SK-N-SH (cell line): Measurements from ENCODE around the gene RABGAP1L. TPM values are rescaled to one million over a fixed set of nuclear protein-coding genes. Genes with fewer than 3 reads are reported as not detected.
"Not testable (repeated sequence)": the region's sequence is repeated elsewhere in the genome, so short reads cannot be mapped to it uniquely, and the experiment has no call there.

Source experiments
- CTCF ChIA-PET: fragments of 300-600, 350-600 bp; formaldehyde crosslinking; extraction: SDS; loops from one replicate; lab custom pipeline; 2021; lab: Yijun Ruan, JAX
- POLR2A ChIA-PET: fragments of 350-600 bp; sonication (Branson Sonifier 250); formaldehyde crosslinking; extraction: SDS; loops from one replicate; lab custom pipeline; 2020; ENCODE audit warnings: antibody characterized with exemption, inconsistent platforms; lab: Yijun Ruan, JAX
- DNase-seq: peaks from one replicate; pipeline ENCODE4 v3.0.0; 2012
- H2AFZ ChIP-seq: fragments of 200-600 bp; sonication (generic); 2 replicates; pipeline ENCODE4 v1.8.1; 2016; ENCODE audit warnings: antibody characterized with exemption, mild to moderate bottlenecking, low read depth
- H3F3A ChIP-seq: fragments of 200-600 bp; sonication (generic); replicated peaks from 2 replicates; pipeline ENCODE3; 2016; ENCODE audit warnings: antibody characterized with exemption, mild to moderate bottlenecking; ENCODE audit not compliant: insufficient read depth
- H3K27ac ChIP-seq, 2 experiments: fragments of 200-500 bp in 1 of 2; fragments of 200-600 bp in 1 of 2; sonication (Bioruptor generic) in 1 of 2; sonication (generic), shearing (Covaris generic) in 1 of 2; 2 replicates each; pipeline versions ENCODE4 v1.5.1 to v1.6.1; 2014 to 2016; ENCODE audit warnings: low read depth in 2 of 2, inconsistent platforms in 1 of 2, low read length in 1 of 2, mild to moderate bottlenecking in 1 of 2, mixed read lengths in 1 of 2
- H3K27me3 ChIP-seq: fragments of 200-600 bp; sonication (generic), shearing (Covaris generic); 2 replicates; pipeline ENCODE4 v1.6.1; 2016; ENCODE audit warnings: mixed run types; ENCODE audit not compliant: insufficient read depth
- H3K36me3 ChIP-seq, 2 experiments: fragments of 200-500 bp in 1 of 2; fragments of 200-600 bp in 1 of 2; sonication (Bioruptor generic) in 1 of 2; sonication (generic) in 1 of 2; replicated peaks in 1 of 2; 2 replicates each; pipeline versions ENCODE3 to v1.5.1; 2014 to 2016; ENCODE audit warnings: low read length in 1 of 2, mild to moderate bottlenecking in 1 of 2; ENCODE audit not compliant: insufficient read depth in 2 of 2, control insufficient read depth in 1 of 2
- H3K4me1 ChIP-seq, 2 experiments: fragments of 200-500 bp in 1 of 2; fragments of 200-600 bp in 1 of 2; sonication (Bioruptor generic) in 1 of 2; sonication (generic), shearing (Covaris generic) in 1 of 2; 2 replicates each; pipeline versions ENCODE4 v1.5.1 to v1.6.1; 2014 to 2016; ENCODE audit warnings: low read depth in 1 of 2, low read length in 1 of 2, mixed run types in 1 of 2; ENCODE audit not compliant: insufficient read depth in 2 of 2, control insufficient read depth in 1 of 2
- H3K4me2 ChIP-seq: fragments of 200-600 bp; sonication (generic), shearing (Covaris generic); 2 replicates; pipeline ENCODE4 v1.6.1; 2017; ENCODE audit warnings: mixed run types
- H3K4me3 ChIP-seq, 2 experiments: fragments of 200-500 bp in 1 of 2; fragments of 200-600 bp in 1 of 2; sonication (Bioruptor generic) in 1 of 2; sonication (generic), shearing (Covaris generic) in 1 of 2; 2 replicates each; pipeline versions ENCODE4 v1.5.1 to v1.8.1; 2014 to 2016; ENCODE audit warnings: low read depth in 2 of 2, inconsistent platforms in 1 of 2, low read length in 1 of 2, mild to moderate bottlenecking in 1 of 2, mixed read lengths in 1 of 2, moderate library complexity in 1 of 2
- H3K79me2 ChIP-seq: fragments of 200-600 bp; sonication (generic); 2 replicates; pipeline ENCODE4 v1.8.1; 2017; ENCODE audit warnings: mild to moderate bottlenecking; ENCODE audit not compliant: insufficient read depth
- H3K9ac ChIP-seq: fragments of 200-600 bp; sonication (generic); 2 replicates; pipeline ENCODE4 v1.6.1; 2017; ENCODE audit warnings: mixed run types
- H3K9me2 ChIP-seq: fragments of 200-600 bp; sonication (generic); 2 replicates; pipeline ENCODE4 v1.6.1; 2017; ENCODE audit warnings: mixed run types
- H3K9me3 ChIP-seq: fragments of 200-600 bp; sonication (generic); 2 replicates; pipeline ENCODE4 v1.6.1; 2017; ENCODE audit warnings: mixed run types, mild to moderate bottlenecking, moderate library complexity
- H4K20me1 ChIP-seq: fragments of 200-600 bp; sonication (generic); 2 replicates; pipeline ENCODE4 v1.6.1; 2017; ENCODE audit warnings: mild to moderate bottlenecking, mixed run types; ENCODE audit not compliant: insufficient read depth
- CHD2 ChIP-seq: fragments of 150-350 bp; IDR thresholded peaks from 2 replicates; pipeline ENCODE4 v1.6.1; 2018; ENCODE audit warnings: low read length; ENCODE audit not compliant: partially characterized antibody
- EP300 ChIP-seq, 2 experiments: IDR thresholded peaks; 2 replicates each; pipeline versions ENCODE4 v1.4.0 to v1.6.1; 2012; ENCODE audit warnings: borderline replicate concordance in 1 of 2, low read depth in 1 of 2, low read length in 1 of 2
- EZH2phosphoT487 ChIP-seq: fragments of 200-600 bp; sonication (generic); IDR thresholded peaks from 2 replicates; pipeline ENCODE4 v1.6.1; 2017; ENCODE audit warnings: low read depth, mixed run types, mild to moderate bottlenecking, antibody characterized with exemption, moderate library complexity, borderline replicate concordance
- FOXJ3 ChIP-seq: sonication (generic); formaldehyde crosslinking; IDR thresholded peaks from 2 replicates; pipeline ENCODE4 v1.5.1; 2020; ENCODE audit warnings: mild to moderate bottlenecking, missing genetic modification reagents
- FOXM1 ChIP-seq: IDR thresholded peaks from 2 replicates; pipeline ENCODE4 v1.4.0; 2012; ENCODE audit warnings: low read depth, mild to moderate bottlenecking
- JUND ChIP-seq: IDR thresholded peaks from 2 replicates; pipeline ENCODE4 v1.4.0; 2012
- MEF2A ChIP-seq: IDR thresholded peaks from 2 replicates; pipeline ENCODE4 v1.4.0; 2012; ENCODE audit warnings: low read depth, borderline replicate concordance
- NRF1 ChIP-seq: IDR thresholded peaks from 2 replicates; pipeline ENCODE4 v1.6.1; 2012; ENCODE audit warnings: low read depth, mild to moderate bottlenecking, low read length
- POLR2AphosphoS5 ChIP-seq: IDR thresholded peaks from 2 replicates; pipeline ENCODE4 v1.6.1; 2012; ENCODE audit warnings: low read depth, low read length
- RCOR1 ChIP-seq: fragments of 150-350 bp; IDR thresholded peaks from 2 replicates; pipeline ENCODE4 v1.6.1; 2017; ENCODE audit warnings: antibody characterized with exemption, low read length
- REST ChIP-seq: IDR thresholded peaks from 2 replicates; pipeline ENCODE4 v1.6.1; 2012; ENCODE audit warnings: mild to moderate bottlenecking, low read depth, low read length, moderate library complexity
- RXRA ChIP-seq: IDR thresholded peaks from 2 replicates; pipeline ENCODE4 v1.4.0; 2012; ENCODE audit warnings: low read depth, mild to moderate bottlenecking, borderline replicate concordance
- SMC3 ChIP-seq: IDR thresholded peaks from 2 replicates; pipeline ENCODE4 v1.6.1; 2012; ENCODE audit warnings: low read depth, low read length, improper control_type of control experiment
- TAF1 ChIP-seq: IDR thresholded peaks from 2 replicates; pipeline ENCODE4 v1.6.1; 2012; ENCODE audit warnings: low read depth, mild to moderate bottlenecking, low read length, moderate library complexity, borderline replicate concordance
- TCF12 ChIP-seq: IDR thresholded peaks from 2 replicates; pipeline ENCODE4 v1.4.0; 2012
- USF1 ChIP-seq: IDR thresholded peaks from 2 replicates; pipeline ENCODE4 v1.4.0; 2012; ENCODE audit warnings: low read depth, borderline replicate concordance
- USF2 ChIP-seq: fragments of 150-350 bp; IDR thresholded peaks from 2 replicates; pipeline ENCODE4 v1.6.1; 2017; ENCODE audit warnings: antibody characterized with exemption, low read length, low read depth, borderline replicate concordance
- YY1 ChIP-seq: IDR thresholded peaks from 2 replicates; pipeline ENCODE4 v1.4.0; 2012; ENCODE audit warnings: low read depth, mild to moderate bottlenecking
- WGBS: methylation state at CpG from one replicate; pipeline ENCODE4 v1.1.6; 2017; ENCODE audit warnings: low lambda C conversion rate; 5-methylcytosine and 5-hydroxymethylcytosine counted together
- polyA plus RNA-seq, 3 experiments: library from polyadenylated mRNA; depleted of rRNA; stranded (reverse); fragments of >200 nt; gene quantifications; 2 replicates each; pipeline ENCODE4 v1.2.3, GENCODE V29; 2012
- TF ChIP-seq, protein P1 (sequence below): IDR thresholded peaks from 2 replicates; pipeline ENCODE4 v1.4.0; 2012; ENCODE audit warnings: low read depth

Gene RABGAP1L
- polyA plus RNA-seq, 1 of the 3 experiments (the other 2 are of a cell fraction), result 7.2 TPM

DNA sequence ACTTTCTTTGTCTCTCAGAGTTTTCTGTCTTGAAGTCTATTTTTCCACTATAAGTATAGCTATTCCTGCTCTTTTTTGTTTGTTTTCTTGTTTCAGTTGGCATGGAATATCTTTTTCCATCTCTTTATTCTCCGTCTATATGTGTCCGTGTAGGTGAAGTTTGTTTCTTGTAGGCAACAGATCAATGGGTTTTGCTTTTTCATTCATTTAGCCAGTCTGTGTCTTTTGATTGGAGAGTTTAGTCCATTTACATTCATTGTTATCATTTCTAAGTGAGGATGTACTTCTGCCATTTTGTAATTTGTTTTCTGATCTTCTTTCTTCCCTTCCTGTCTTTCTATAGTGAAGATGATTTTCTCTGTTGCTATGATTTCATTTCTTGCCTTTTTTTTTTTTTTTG, 155.9 kb downstream of the RABGAP1L start:
- no peak for TF ChIP-seq CHD2
- TF ChIP-seq EP300 (IDR thresholded peaks at IDR 0.05; ENCODE audit: borderline replicate concordance in 1 of 2, low read depth in 1 of 2, low read length in 1 of 2), result no peak
- TF ChIP-seq POLR2AphosphoS5, result no peak
- no peak for TF ChIP-seq USF1
- TF ChIP-seq YY1, result no peak
- TF ChIP-seq FOXJ3, result no peak
- no peak for TF ChIP-seq NRF1
- TF ChIP-seq TCF12, result no peak
- no peak for TF ChIP-seq JUND
- no peak for TF ChIP-seq REST
- TF ChIP-seq RCOR1, result no peak
- no peak for TF ChIP-seq USF2
- TF ChIP-seq SMC3, result no peak
- no peak for TF ChIP-seq EZH2phosphoT487
- no peak for TF ChIP-seq FOXM1
- no peak for TF ChIP-seq TAF1
- TF ChIP-seq RXRA, result no peak
- TF ChIP-seq, protein P1, sequence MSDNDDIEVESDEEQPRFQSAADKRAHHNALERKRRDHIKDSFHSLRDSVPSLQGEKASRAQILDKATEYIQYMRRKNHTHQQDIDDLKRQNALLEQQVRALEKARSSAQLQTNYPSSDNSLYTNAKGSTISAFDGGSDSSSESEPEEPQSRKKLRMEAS, result no peak
- TF ChIP-seq MEF2A, result no peak
- CTCF ChIA-PET, result no interaction called here

GRCh38 chr1:174320897-174321296, 161.6 kb downstream of the RABGAP1L start:
- H3K27ac ChIP-seq, H3K36me3 ChIP-seq, DNase-seq, H4K20me1 ChIP-seq, H3K9ac ChIP-seq, H3K79me2 ChIP-seq, H3F3A ChIP-seq, H3K9me3 ChIP-seq, H3K4me3 ChIP-seq, POLR2A ChIA-PET, H3K27me3 ChIP-seq, H3K4me1 ChIP-seq, CTCF ChIA-PET, H3K9me2 ChIP-seq, H2AFZ ChIP-seq, H3K4me2 ChIP-seq: not testable (repeated sequence)
- 77% methylated on average over 3 of the region's 3 CpGs for WGBS

More for the DNA sequence above, 155.9 kb downstream of the RABGAP1L start:
- Histone ChIP-seq H3K9me2 (no peaks in the 10 kb centered on the region), H3K4me2 (no peak overlapping the region), H3K27me3 (no peaks in the 10 kb centered on the region), H4K20me1 (no peaks in the 10 kb centered on the region), H3F3A (no peaks in the 10 kb centered on the region), H3K4me1 (no peaks in the 10 kb centered on the region), H3K9ac (no peak overlapping the region), H3K36me3 (peaks cover 0 to 2% of the 10 kb centered on the region in 2 experiments), H3K27ac (no peak overlapping the region), H3K79me2 (no peaks in the 10 kb centered on the region), H3K9me3 (peaks cover 14% of the 10 kb centered on the region; the same call in 1 of the 2 replicates), H3K4me3 (no peak overlapping the region), H2AFZ (no peak overlapping the region)
- WGBS, result 94% methylated on average over 2 of the region's 2 CpGs
- POLR2A ChIA-PET, result no interaction called here
- DNase-seq, result no peak
